GM13977 (cell line): ENCODE data around the gene EXOC2.
A peak's percentile ranks its signal among the peaks of the same experiment; 100 is the strongest.

Experiments
- DNase-seq: peaks from one replicate; pipeline ENCODE4 v3.0.0; 2012; ENCODE audit warnings: low spot score
- in situ Hi-C: fragments of 300-500 bp; cut with MboI; formaldehyde crosslinking; loops from one replicate; pipeline ENCODE4 v1.12.0; 2022; ENCODE audit warnings: low sequenced_read_pairs, low pct_unique_long_range_greater_than_20kb, mixed read lengths, inconsistent platforms; ENCODE audit not compliant: unreplicated experiment
- TF ChIP-seq, protein P1 (sequence below): IDR thresholded peaks from 2 replicates; pipeline ENCODE4 v1.5.1; 2012; ENCODE audit warnings: mild to moderate bottlenecking, control low read depth; ENCODE audit not compliant: insufficient read depth; ENCODE audit errors: extremely low read depth, missing control alignments

Gene EXOC2

DNA sequence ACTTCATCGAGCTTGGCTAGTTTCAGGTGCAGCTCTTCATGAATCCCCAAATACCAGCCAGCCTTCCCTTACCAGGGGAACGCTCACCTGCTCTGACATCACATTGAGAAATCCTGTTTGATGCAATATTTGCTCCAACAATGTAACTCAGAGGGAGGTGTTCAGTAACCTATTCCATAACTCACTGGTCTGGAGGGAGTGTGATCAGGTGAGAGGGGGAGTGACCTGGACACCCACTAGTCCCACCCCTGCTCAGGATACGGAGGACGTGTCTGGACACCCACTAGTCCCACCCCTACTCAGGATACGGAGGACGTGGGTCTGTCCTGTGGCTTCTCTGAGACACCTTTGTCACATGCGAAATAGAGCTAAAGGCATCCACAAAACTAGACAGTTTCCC, 106.4 kb downstream of the EXOC2 start:
- TF ChIP-seq, protein P1, sequence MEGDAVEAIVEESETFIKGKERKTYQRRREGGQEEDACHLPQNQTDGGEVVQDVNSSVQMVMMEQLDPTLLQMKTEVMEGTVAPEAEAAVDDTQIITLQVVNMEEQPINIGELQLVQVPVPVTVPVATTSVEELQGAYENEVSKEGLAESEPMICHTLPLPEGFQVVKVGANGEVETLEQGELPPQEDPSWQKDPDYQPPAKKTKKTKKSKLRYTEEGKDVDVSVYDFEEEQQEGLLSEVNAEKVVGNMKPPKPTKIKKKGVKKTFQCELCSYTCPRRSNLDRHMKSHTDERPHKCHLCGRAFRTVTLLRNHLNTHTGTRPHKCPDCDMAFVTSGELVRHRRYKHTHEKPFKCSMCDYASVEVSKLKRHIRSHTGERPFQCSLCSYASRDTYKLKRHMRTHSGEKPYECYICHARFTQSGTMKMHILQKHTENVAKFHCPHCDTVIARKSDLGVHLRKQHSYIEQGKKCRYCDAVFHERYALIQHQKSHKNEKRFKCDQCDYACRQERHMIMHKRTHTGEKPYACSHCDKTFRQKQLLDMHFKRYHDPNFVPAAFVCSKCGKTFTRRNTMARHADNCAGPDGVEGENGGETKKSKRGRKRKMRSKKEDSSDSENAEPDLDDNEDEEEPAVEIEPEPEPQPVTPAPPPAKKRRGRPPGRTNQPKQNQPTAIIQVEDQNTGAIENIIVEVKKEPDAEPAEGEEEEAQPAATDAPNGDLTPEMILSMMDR: no peak
- no peak for DNase-seq
- in situ Hi-C loops: loop anchor here (25.0 kb wide), 2 partner anchors 201 to 801 kb away; partner anchors contain the start of gene FOXF2

DNA sequence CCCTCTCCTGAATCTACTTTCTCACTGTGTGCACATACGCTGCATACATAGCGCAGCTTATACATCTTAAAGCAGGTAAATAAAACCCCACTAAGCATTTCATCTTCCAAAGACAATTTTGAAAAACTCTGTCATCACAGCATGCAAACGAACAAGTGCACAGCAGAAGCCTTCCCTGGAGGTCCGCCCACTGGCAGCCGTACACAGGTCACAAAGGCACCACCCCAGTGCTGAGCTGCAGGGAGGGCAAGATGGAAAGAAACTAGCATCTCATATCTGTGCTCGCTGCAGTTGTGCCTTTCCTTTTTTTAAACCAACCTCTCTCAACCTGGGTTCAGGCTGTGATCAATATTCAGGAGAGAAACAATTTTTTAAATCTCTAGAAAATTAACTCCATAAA, 109.3 kb downstream of the EXOC2 start:
- TF ChIP-seq, protein P1: no peak
- in situ Hi-C loops: loop anchor here (25.0 kb wide), 2 partner anchors 204 to 804 kb away; partner anchors contain the start of gene FOXF2
- DNase-seq: no peak

DNA sequence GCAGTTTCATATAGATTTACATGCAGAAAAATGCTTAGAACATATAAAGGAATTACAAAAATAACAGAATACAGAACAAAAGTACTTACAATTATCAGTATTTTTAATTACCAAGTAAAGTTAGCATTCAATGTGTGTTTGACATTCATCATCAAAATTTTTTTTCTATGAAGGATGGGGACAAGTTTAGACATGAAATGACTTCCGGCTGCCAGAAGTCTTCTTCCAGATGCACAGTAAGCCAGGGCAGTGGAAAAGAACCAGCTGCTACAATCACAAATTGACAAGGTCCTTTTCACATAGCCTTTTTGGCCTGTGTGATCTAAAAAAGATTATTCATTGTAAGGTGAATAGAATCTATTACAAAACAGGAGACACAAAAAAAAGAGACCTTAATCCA, 109.8 kb downstream of the EXOC2 start:
- TF ChIP-seq, protein P1: no peak
- DNase-seq: no peak
- in situ Hi-C loops: loop anchor here (25.0 kb wide), 2 partner anchors 204 to 804 kb away; partner anchors contain the start of gene FOXF2

DNA sequence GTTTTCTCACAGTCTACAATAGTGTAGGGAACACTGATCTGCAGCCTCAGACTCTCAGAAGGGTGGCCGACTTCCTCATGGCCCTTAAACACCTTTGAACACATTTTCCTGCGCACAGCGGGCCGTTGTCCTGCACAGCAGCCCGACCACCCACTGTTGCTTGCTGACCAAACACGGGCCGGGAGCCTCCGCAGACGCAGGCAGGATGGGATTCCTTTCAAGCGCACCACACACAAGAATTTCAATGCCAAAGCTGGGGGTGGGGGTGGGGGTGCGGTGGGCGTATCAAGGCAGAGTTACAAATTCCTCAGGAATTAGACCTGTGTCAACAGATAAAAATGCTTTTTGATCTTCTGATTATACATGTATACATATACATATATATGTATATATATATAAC, 110.6 kb downstream of the EXOC2 start:
- DNase-seq: no peak
- in situ Hi-C loops: loop anchor here (25.0 kb wide), 2 partner anchors 205 to 805 kb away; partner anchors contain the start of gene FOXF2
- TF ChIP-seq, protein P1: no peak

DNA sequence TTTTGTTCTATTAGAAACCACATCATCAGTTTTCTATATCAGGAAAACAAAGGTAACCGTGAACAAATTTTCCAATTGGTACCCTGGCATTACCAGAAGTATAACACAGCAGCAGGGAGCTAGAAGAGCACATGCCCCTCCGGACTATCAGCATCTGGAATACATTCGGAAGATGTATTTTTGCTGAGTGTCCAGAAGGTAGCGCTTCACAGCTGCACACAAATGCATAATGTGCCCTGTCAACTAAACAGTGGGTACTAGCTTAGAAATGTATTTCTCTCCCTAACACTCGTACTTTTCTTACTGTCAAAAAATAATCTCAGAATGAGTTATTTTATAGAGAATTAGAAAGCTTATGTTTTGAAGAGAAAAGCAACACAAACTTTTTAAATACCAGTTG, 113.6 kb downstream of the EXOC2 start:
- DNase-seq: no peak
- in situ Hi-C loops: loop anchor here (25.0 kb wide), 2 partner anchors 208 to 808 kb away; partner anchors contain the start of gene FOXF2
- TF ChIP-seq, protein P1: peak; percentile 11

DNA sequence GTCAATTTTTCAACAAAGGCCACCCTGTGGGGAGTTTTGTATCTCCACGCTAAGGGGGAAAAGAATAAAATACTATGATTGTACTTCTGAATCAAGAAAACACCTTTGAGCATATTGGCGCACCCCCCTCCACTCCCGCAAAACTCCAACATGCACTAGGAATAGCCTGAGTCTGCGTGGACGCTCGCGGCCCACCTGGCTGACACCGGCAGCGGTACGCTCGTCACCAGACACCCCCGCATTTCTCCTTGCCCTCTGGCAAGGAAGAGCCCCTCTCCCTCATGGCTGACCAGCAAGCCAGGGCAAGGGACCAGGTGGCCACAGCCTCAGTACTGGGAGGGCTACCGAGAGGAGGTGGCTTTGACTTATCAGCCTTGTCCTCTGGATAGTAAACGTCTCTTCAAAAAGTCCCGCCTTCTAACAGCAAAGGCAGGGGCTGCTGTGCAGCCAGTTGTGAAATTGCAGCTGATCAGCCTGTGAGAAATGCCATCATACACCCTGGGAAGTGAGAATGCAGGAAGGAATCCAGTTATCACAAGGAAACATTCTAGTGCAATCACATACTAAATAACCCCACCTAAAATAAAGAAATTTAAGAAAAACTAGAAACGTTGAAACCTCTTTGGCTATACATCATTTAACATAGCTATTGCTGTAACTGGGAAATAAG, 120.2 kb downstream of the EXOC2 start:
- TF ChIP-seq, protein P1: no peak

More for the DNA sequence above, 120.2 kb downstream of the EXOC2 start:
- in situ Hi-C loops: no loop called here
- no peak for DNase-seq
